ENCODE measurements around the gene TUBB2B.

TUBB2B gene

GRCh38 chr6:3226481-3227362 is 731 bp downstream of the TUBB2B start:
- peaks cover 10% of the 10 kb centered on the region for H3K27me3 ChIP-seq (ENCODE audit: control insufficient read depth, insufficient read depth, low read length, poor library complexity, severe bottlenecking)
- peak overlapping the region; percentile 95 for H3K4me3 ChIP-seq (ENCODE audit: insufficient read depth, low read depth, low read length)
- no peaks in the 10 kb centered on the region for H3K9me3 ChIP-seq (ENCODE audit: control insufficient read depth, low read length)
- peaks cover 11% of the 10 kb centered on the region for H3K4me1 ChIP-seq (ENCODE audit: control insufficient read depth, insufficient read depth, low read length)
- H3K36me3 ChIP-seq (ENCODE audit: control insufficient read depth, insufficient read depth, low read length): peaks cover 11% of the 10 kb centered on the region
- H3K27ac ChIP-seq (ENCODE audit: insufficient read depth, low read depth, low read length, poor library complexity, severe bottlenecking): peak overlapping the region; percentile 88
- WGBS, 2 experiments: 1% methylated on average over 54 of the region's 54 CpGs

GRCh38 chr6:3226042-3226441 is 1.4 kb downstream of the TUBB2B start:
- Histone ChIP-seq H3K9me3 (ENCODE audit: control insufficient read depth, low read length) (no peaks in the 10 kb centered on the region), H3K27me3 (ENCODE audit: control insufficient read depth, insufficient read depth, low read length, poor library complexity, severe bottlenecking) (peaks cover 10% of the 10 kb centered on the region), H3K36me3 (ENCODE audit: control insufficient read depth, insufficient read depth, low read length) (peaks cover 11% of the 10 kb centered on the region), H3K27ac (ENCODE audit: insufficient read depth, low read depth, low read length, poor library complexity, severe bottlenecking) (peak overlapping the region; percentile 88), H3K4me1 (ENCODE audit: control insufficient read depth, insufficient read depth, low read length) (peaks cover 11% of the 10 kb centered on the region), H3K4me3 (ENCODE audit: insufficient read depth, low read depth, low read length) (peak overlapping the region; percentile 95)
- 35 to 50% methylated on average over 10 of the region's 10 CpGs for WGBS, 2 experiments

- Histone ChIP-seq H3K4me1 (ENCODE audit: control insufficient read depth, insufficient read depth, low read length) (peaks cover 4% of the 10 kb centered on the region), H3K4me3 (ENCODE audit: insufficient read depth, low read depth, low read length) (no peak overlapping the region), H3K27ac (ENCODE audit: insufficient read depth, low read depth, low read length, poor library complexity, severe bottlenecking) (no peak overlapping the region), H3K9me3 (ENCODE audit: control insufficient read depth, low read length) (no peaks in the 10 kb centered on the region), H3K36me3 (ENCODE audit: control insufficient read depth, insufficient read depth, low read length) (peaks cover 11% of the 10 kb centered on the region), H3K27me3 (ENCODE audit: control insufficient read depth, insufficient read depth, low read length, poor library complexity, severe bottlenecking) (no peaks in the 10 kb centered on the region)
- 90 to 96% methylated on average over 4 of the region's 4 CpGs for WGBS, 2 experiments
These were observed 4.9 kb downstream of the TUBB2B start for GRCh38 chr6:3222506-3223038.

- Histone ChIP-seq H3K4me3 (ENCODE audit: insufficient read depth, low read depth, low read length) (no peak overlapping the region), H3K27me3 (ENCODE audit: control insufficient read depth, insufficient read depth, low read length, poor library complexity, severe bottlenecking) (no peaks in the 10 kb centered on the region), H3K4me1 (ENCODE audit: control insufficient read depth, insufficient read depth, low read length) (peaks cover 4% of the 10 kb centered on the region), H3K36me3 (ENCODE audit: control insufficient read depth, insufficient read depth, low read length) (peaks cover 11% of the 10 kb centered on the region), H3K27ac (ENCODE audit: insufficient read depth, low read depth, low read length, poor library complexity, severe bottlenecking) (no peak overlapping the region), H3K9me3 (ENCODE audit: control insufficient read depth, low read length) (no peaks in the 10 kb centered on the region)
- WGBS, 2 experiments: 98% methylated on average over 3 to 4 of the region's 4 CpGs
These were observed 5.9 kb downstream of the TUBB2B start for GRCh38 chr6:3221578-3221977.

GRCh38 chr6:3220366-3220765 is 7.1 kb downstream of the TUBB2B start:
- Histone ChIP-seq H3K9me3 (ENCODE audit: control insufficient read depth, low read length) (no peaks in the 10 kb centered on the region), H3K27me3 (ENCODE audit: control insufficient read depth, insufficient read depth, low read length, poor library complexity, severe bottlenecking) (no peaks in the 10 kb centered on the region), H3K27ac (ENCODE audit: insufficient read depth, low read depth, low read length, poor library complexity, severe bottlenecking) (no peak overlapping the region), H3K4me1 (ENCODE audit: control insufficient read depth, insufficient read depth, low read length) (no peaks in the 10 kb centered on the region), H3K36me3 (ENCODE audit: control insufficient read depth, insufficient read depth, low read length) (peaks cover 11% of the 10 kb centered on the region), H3K4me3 (ENCODE audit: insufficient read depth, low read depth, low read length) (no peak overlapping the region)
- 90 to 91% methylated on average over 2 of the region's 2 CpGs for WGBS, 2 experiments

DNA sequence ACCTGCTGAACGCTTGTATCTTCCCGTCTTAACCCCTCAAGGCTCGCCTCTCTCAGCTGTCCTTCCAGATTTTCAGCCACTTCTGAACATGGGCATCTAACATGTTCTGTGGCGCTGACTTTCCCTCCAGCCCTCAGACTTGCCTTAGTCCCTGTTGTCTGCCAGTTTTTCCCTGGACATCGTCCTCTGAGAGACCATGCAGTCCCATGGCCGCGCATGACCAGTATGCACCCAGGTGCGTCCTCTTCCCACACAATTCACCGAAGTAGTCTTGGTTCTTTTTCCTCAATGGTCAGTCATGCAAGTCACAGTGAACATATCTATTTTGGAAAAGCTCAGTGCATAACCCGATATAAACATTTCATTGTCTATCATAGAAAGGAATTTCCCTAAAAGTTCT is 9.2 kb downstream of the TUBB2B start:
- no peak overlapping the region for H3K27ac ChIP-seq (ENCODE audit: insufficient read depth, low read depth, low read length, poor library complexity, severe bottlenecking)
- no peaks in the 10 kb centered on the region for H3K9me3 ChIP-seq (ENCODE audit: control insufficient read depth, low read length)
- 91 to 96% methylated on average over 10 of the region's 10 CpGs for WGBS, 2 experiments
- H3K4me1 ChIP-seq (ENCODE audit: control insufficient read depth, insufficient read depth, low read length): no peaks in the 10 kb centered on the region
- no peaks in the 10 kb centered on the region for H3K27me3 ChIP-seq (ENCODE audit: control insufficient read depth, insufficient read depth, low read length, poor library complexity, severe bottlenecking)
- H3K4me3 ChIP-seq (ENCODE audit: insufficient read depth, low read depth, low read length): no peak overlapping the region
- no peaks in the 10 kb centered on the region for H3K36me3 ChIP-seq (ENCODE audit: control insufficient read depth, insufficient read depth, low read length)

GRCh38 chr6:3217286-3217685 is 10.2 kb downstream of the TUBB2B start:
- H3K27ac ChIP-seq (ENCODE audit: insufficient read depth, low read depth, low read length, poor library complexity, severe bottlenecking): no peak overlapping the region
- WGBS, 2 experiments: 90 to 95% methylated on average over 2 of the region's 2 CpGs

DNA sequence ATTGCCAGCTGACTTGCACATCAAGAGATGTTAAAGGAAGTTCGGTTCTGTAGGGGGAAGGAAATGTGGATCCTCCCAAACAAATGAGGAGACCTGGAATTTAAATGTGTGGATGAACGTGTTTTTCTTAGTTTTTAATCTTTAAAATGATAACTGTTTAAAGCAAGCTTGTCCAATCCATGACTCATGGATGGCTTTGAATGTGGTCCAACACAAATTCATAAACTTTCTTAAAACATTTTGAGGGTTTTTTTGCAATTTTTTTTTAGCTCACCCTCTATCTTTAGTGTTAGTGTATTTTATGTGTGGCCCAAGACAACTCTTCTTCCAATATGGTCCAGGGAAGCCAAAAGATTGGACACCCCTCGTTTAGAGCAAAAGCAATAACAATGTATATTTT is 12.6 kb downstream of the TUBB2B start:
- WGBS, 2 experiments: 92 to 96% methylated on average over 3 of the region's 3 CpGs
- Histone ChIP-seq H3K4me1 (ENCODE audit: control insufficient read depth, insufficient read depth, low read length) (no peaks in the 10 kb centered on the region), H3K9me3 (ENCODE audit: control insufficient read depth, low read length) (no peaks in the 10 kb centered on the region), H3K4me3 (ENCODE audit: insufficient read depth, low read depth, low read length) (no peak overlapping the region), H3K27ac (ENCODE audit: insufficient read depth, low read depth, low read length, poor library complexity, severe bottlenecking) (no peak overlapping the region), H3K36me3 (ENCODE audit: control insufficient read depth, insufficient read depth, low read length) (no peaks in the 10 kb centered on the region), H3K27me3 (ENCODE audit: control insufficient read depth, insufficient read depth, low read length, poor library complexity, severe bottlenecking) (no peaks in the 10 kb centered on the region)

More at GRCh38 chr6:3217286-3217685, 10.2 kb downstream of the TUBB2B start:
- no peaks in the 10 kb centered on the region for H3K4me1 ChIP-seq (ENCODE audit: control insufficient read depth, insufficient read depth, low read length)
- no peak overlapping the region for H3K4me3 ChIP-seq (ENCODE audit: insufficient read depth, low read depth, low read length)
- H3K9me3 ChIP-seq (ENCODE audit: control insufficient read depth, low read length): no peaks in the 10 kb centered on the region
- no peaks in the 10 kb centered on the region for H3K27me3 ChIP-seq (ENCODE audit: control insufficient read depth, insufficient read depth, low read length, poor library complexity, severe bottlenecking)
- H3K36me3 ChIP-seq (ENCODE audit: control insufficient read depth, insufficient read depth, low read length): no peaks in the 10 kb centered on the region

- WGBS, 2 experiments: 95 to 98% methylated on average over 2 of the region's 2 CpGs
- no peak overlapping the region for H3K27ac ChIP-seq (ENCODE audit: insufficient read depth, low read depth, low read length, poor library complexity, severe bottlenecking)
- H3K4me1 ChIP-seq (ENCODE audit: control insufficient read depth, insufficient read depth, low read length): peaks cover 10% of the 10 kb centered on the region
- H3K9me3 ChIP-seq (ENCODE audit: control insufficient read depth, low read length): no peaks in the 10 kb centered on the region
- H3K36me3 ChIP-seq (ENCODE audit: control insufficient read depth, insufficient read depth, low read length): no peaks in the 10 kb centered on the region
- H3K27me3 ChIP-seq (ENCODE audit: control insufficient read depth, insufficient read depth, low read length, poor library complexity, severe bottlenecking): no peaks in the 10 kb centered on the region
- no peak overlapping the region for H3K4me3 ChIP-seq (ENCODE audit: insufficient read depth, low read depth, low read length)
These were observed 14.1 kb downstream of the TUBB2B start for GRCh38 chr6:3213334-3213695.

DNA sequence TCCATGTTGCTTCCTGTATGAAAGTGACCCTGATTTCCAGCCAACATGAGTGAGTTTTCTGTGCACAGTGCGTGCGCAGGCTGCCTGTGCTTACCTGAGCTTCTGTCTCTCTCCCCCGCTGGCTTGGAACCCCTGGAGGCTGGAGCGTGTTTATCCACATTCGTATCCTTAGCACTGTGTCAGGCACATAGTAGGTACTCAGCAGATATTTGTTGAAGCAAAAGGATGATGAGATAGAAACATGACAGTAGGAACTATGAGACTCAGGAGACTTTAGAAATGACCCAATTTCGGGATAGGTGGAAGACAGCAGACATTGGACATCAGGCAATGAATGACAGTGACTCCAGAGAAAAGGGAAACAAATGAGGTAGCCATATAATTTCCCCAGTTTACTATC is 15.2 kb downstream of the TUBB2B start:
- Histone ChIP-seq H3K9me3 (ENCODE audit: control insufficient read depth, low read length) (no peaks in the 10 kb centered on the region), H3K36me3 (ENCODE audit: control insufficient read depth, insufficient read depth, low read length) (no peaks in the 10 kb centered on the region), H3K27ac (ENCODE audit: insufficient read depth, low read depth, low read length, poor library complexity, severe bottlenecking) (no peak overlapping the region), H3K4me3 (ENCODE audit: insufficient read depth, low read depth, low read length) (no peak overlapping the region), H3K4me1 (ENCODE audit: control insufficient read depth, insufficient read depth, low read length) (peaks cover 15% of the 10 kb centered on the region), H3K27me3 (ENCODE audit: control insufficient read depth, insufficient read depth, low read length, poor library complexity, severe bottlenecking) (no peaks in the 10 kb centered on the region)
- 95% methylated on average over 6 of the region's 6 CpGs for WGBS, 2 experiments
